HCT116 (cell line): ENCODE data around the gene TUBGCP5. TPM values are rescaled to one million over a fixed set of nuclear protein-coding genes. Genes with fewer than 3 reads are reported as not detected.

Experiments
- ATAC-seq: fragments of 200-7000 bp; cut with Tn5 transposase; 2 replicates; pipeline ENCODE4 v1.9.1; 2020; ENCODE audit warnings: mild to moderate bottlenecking, moderate library complexity
- BruUV-seq: library from RNA; stranded (reverse); fragments of 400-500 nt; replicated peaks from 2 replicates; lab custom pipeline; 2021; lab: Mats Ljungman, UMichigan
- CTCF ChIA-PET: fragments of 300-600 bp; sonication (Branson Sonifier 250); formaldehyde crosslinking; loops from one replicate; lab custom pipeline; 2021; ENCODE audit warnings: antibody characterized with exemption; lab: Charles Lee
- POLR2A ChIA-PET: fragments of 300-600, 350-600 bp; sonication (Branson Sonifier 250); formaldehyde crosslinking; loops from one replicate; lab custom pipeline; 2021; ENCODE audit warnings: antibody characterized with exemption; lab: Charles Lee
- RAD21 ChIA-PET, 2 experiments: fragments of 300-600 bp; sonication (Branson Sonifier 250); formaldehyde crosslinking; loops; one replicate each; lab custom pipeline; 2023; ENCODE audit warnings: low total read pairs in 2 of 2; ENCODE audit not compliant: uncharacterized antibody in 2 of 2, unreplicated experiment in 2 of 2, low non-redundant PET in 1 of 2; lab: Charles Lee
- DNase-seq: peaks from one replicate; pipeline ENCODE4 v3.0.0-alpha.2; 2010; ENCODE audit warnings: low read depth, low spot score
- H2AFZ ChIP-seq: fragments of 200-600 bp; shearing (Covaris generic), sonication (generic); 2 replicates; pipeline ENCODE4 v1.6.1; 2017; ENCODE audit warnings: low read depth, mixed run types, mixed read lengths, antibody characterized with exemption, low read length; ENCODE audit not compliant: poor library complexity, severe bottlenecking
- H3K27ac ChIP-seq: 2 replicates; pipeline ENCODE4 v1.5.1; 2012; ENCODE audit warnings: low read depth, low read length
- H3K27me3 ChIP-seq: fragments of 200-600 bp; sonication (generic); 2 replicates; pipeline ENCODE4 v1.6.1; 2016; ENCODE audit warnings: mixed run types, low read length, mixed read lengths; ENCODE audit not compliant: insufficient read depth
- H3K36me3 ChIP-seq, 2 experiments: fragments of 200-500 bp in 1 of 2; fragments of 200-600 bp in 1 of 2; sonication (Bioruptor generic) in 1 of 2; sonication (generic) in 1 of 2; 2 replicates each; pipeline versions ENCODE4 v1.5.1 to v1.6.1; 2014 to 2016; ENCODE audit warnings: low read length in 2 of 2, inconsistent platforms in 1 of 2, mixed read lengths in 1 of 2, mixed run types in 1 of 2; ENCODE audit not compliant: insufficient read depth in 2 of 2, control insufficient read depth in 1 of 2
- H3K4me1 ChIP-seq, 2 experiments: fragments of 200-600 bp in 1 of 2; sonication (generic) in 1 of 2; 2 replicates each; pipeline versions ENCODE4 v1.5.1 to v1.6.1; 2012 to 2017; ENCODE audit warnings: low read length in 2 of 2, inconsistent platforms in 1 of 2, mild to moderate bottlenecking in 1 of 2, mixed read lengths in 1 of 2, mixed run types in 1 of 2, moderate library complexity in 1 of 2; ENCODE audit not compliant: insufficient read depth in 2 of 2, control insufficient read depth in 1 of 2
- H3K4me2 ChIP-seq: fragments of 200-600 bp; sonication (generic); 2 replicates; pipeline ENCODE4 v1.6.1; 2017; ENCODE audit warnings: mixed run types, low read length, mixed read lengths
- H3K4me3 ChIP-seq, 2 experiments: fragments of 200-600 bp in 1 of 2; sonication (generic) in 1 of 2; replicated peaks in 1 of 2; 2 replicates each; pipeline ENCODE4 v1.5.1; 2011 to 2016; ENCODE audit warnings: low read length in 2 of 2, control low read depth in 1 of 2, low read depth in 1 of 2, mild to moderate bottlenecking in 1 of 2, mixed read lengths in 1 of 2, mixed run types in 1 of 2
- H3K79me2 ChIP-seq: fragments of 200-600 bp; sonication (generic); 2 replicates; pipeline ENCODE4 v1.6.1; 2017; ENCODE audit warnings: mild to moderate bottlenecking, mixed run types, low read length, moderate library complexity, mixed read lengths; ENCODE audit not compliant: insufficient read depth
- H3K9ac ChIP-seq: fragments of 200-600 bp; sonication (generic); 2 replicates; pipeline ENCODE4 v1.6.1; 2016; ENCODE audit warnings: low read length, mixed read lengths
- H3K9me2 ChIP-seq: fragments of 200-600 bp; sonication (generic), shearing (Covaris generic); 2 replicates; pipeline ENCODE4 v1.6.1; 2017; ENCODE audit warnings: mixed run types, mild to moderate bottlenecking, moderate library complexity; ENCODE audit not compliant: insufficient read depth
- H3K9me3 ChIP-seq, 2 experiments: fragments of 200-500 bp in 1 of 2; fragments of 200-600 bp in 1 of 2; sonication (Bioruptor generic) in 1 of 2; sonication (generic) in 1 of 2; 2 replicates each; pipeline ENCODE4 v1.6.1; 2014 to 2017; ENCODE audit warnings: low read length in 2 of 2, mixed read lengths in 2 of 2, inconsistent platforms in 1 of 2, low read depth in 1 of 2, mild to moderate bottlenecking in 1 of 2, mixed run types in 1 of 2, moderate library complexity in 1 of 2; ENCODE audit not compliant: control insufficient read depth in 1 of 2, insufficient read depth in 1 of 2
- H4K20me1 ChIP-seq: fragments of 200-600 bp; sonication (generic), shearing (Covaris generic); 2 replicates; pipeline ENCODE4 v1.6.1; 2017; ENCODE audit warnings: mixed run types, mild to moderate bottlenecking, moderate library complexity; ENCODE audit not compliant: insufficient read depth
- CBX3 ChIP-seq: IDR thresholded peaks from 2 replicates; pipeline ENCODE4 v1.6.1; 2012; ENCODE audit warnings: low read depth
- CEBPB ChIP-seq: IDR thresholded peaks from 2 replicates; pipeline ENCODE4 v1.6.1; 2012; ENCODE audit warnings: low read depth
- ELF1 ChIP-seq: IDR thresholded peaks from 2 replicates; pipeline ENCODE4 v1.6.1; 2012; ENCODE audit warnings: low read depth, borderline replicate concordance
- EZH2phosphoT487 ChIP-seq: fragments of 200-600 bp; IDR thresholded peaks from 2 replicates; pipeline ENCODE4 v1.6.1; 2018; ENCODE audit warnings: antibody characterized with exemption, borderline replicate concordance
- FOSL1 ChIP-seq: IDR thresholded peaks from 2 replicates; pipeline ENCODE4 v1.6.1; 2012; ENCODE audit warnings: low read depth
- JUND ChIP-seq: IDR thresholded peaks from 2 replicates; pipeline ENCODE4 v1.6.1; 2012
- POLR2AphosphoS5 ChIP-seq: IDR thresholded peaks from 2 replicates; pipeline ENCODE4 v1.6.1; 2011; ENCODE audit warnings: mild to moderate bottlenecking, low read depth, low read length, moderate library complexity
- SIN3A ChIP-seq: IDR thresholded peaks from 2 replicates; pipeline ENCODE4 v1.6.1; 2012; ENCODE audit warnings: low read depth
- SP1 ChIP-seq: IDR thresholded peaks from 2 replicates; pipeline ENCODE4 v1.6.1; 2012; ENCODE audit warnings: low read depth
- YY1 ChIP-seq: IDR thresholded peaks from 2 replicates; pipeline ENCODE4 v1.6.1; 2011; ENCODE audit warnings: low read length, low read depth, moderate library complexity, mild to moderate bottlenecking; ENCODE audit not compliant: insufficient replicate concordance; ENCODE audit errors: extremely low read depth
- ZNF274 ChIP-seq: fragments of 200-500 bp; sonication (Bioruptor generic); IDR thresholded peaks from 2 replicates; pipeline ENCODE4 v1.6.1; 2014; ENCODE audit warnings: mild to moderate bottlenecking, low read depth, low read length, inconsistent platforms
- intact Hi-C: fragments of 100-400 bp; cut with micrococcal nuclease; formaldehyde crosslinking; loops from 2 replicates; pipeline ENCODE4 v1.10.0; 2022
- total RNA-seq: library from RNA; stranded (reverse); gene quantifications from one replicate; pipeline ENCODE4 v1.2.1, GENCODE V29; 2021; ENCODE audit not compliant: unreplicated experiment
- TF ChIP-seq, protein P1 (sequence below): IDR thresholded peaks from 2 replicates; pipeline ENCODE4 v1.6.1; 2012; ENCODE audit warnings: low read depth
- TF ChIP-seq, protein P2 (sequence below): IDR thresholded peaks from 2 replicates; pipeline ENCODE4 v1.6.1; 2011; ENCODE audit warnings: mild to moderate bottlenecking, low read length, moderate library complexity; ENCODE audit not compliant: insufficient replicate concordance; ENCODE audit errors: extremely low read depth
- TF ChIP-seq, protein P3 (sequence below): IDR thresholded peaks from 2 replicates; pipeline ENCODE4 v1.6.1; 2012
- TF ChIP-seq, protein P4 (sequence below): IDR thresholded peaks from 2 replicates; pipeline ENCODE4 v1.6.1; 2012

TUBGCP5 gene
- total RNA-seq, 1 experiment from 2014 or later: 17.9 TPM

DNA sequence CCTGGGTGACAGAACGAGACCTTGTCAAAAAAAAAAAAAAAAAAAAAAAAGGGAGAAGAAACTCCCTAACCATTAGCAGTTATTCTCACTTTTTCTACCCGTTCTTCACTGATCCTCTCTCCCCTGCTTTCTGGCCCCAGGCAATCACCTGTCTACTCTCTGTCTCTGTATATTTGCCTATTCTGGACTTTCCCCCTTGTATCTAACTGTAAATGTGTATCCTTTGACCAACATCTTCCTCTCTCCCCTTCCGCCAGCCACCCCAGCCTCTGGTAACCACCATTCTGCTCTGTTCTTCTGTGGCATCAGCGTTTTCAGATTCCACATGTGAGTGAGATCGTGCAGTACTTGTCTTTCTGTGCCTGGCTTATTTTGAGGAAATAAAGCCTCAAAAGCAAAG lies 66.1 kb downstream of the TUBGCP5 start:
- H3K4me2 ChIP-seq: no peak overlapping the region
- no TSS peak for BruUV-seq
- H2AFZ ChIP-seq: no peak overlapping the region
- H3K27me3 ChIP-seq: no peaks in the 10 kb centered on the region
- ChIA-PET RAD21 (no interaction called here), CTCF (no interaction called here), POLR2A (no interaction called here)
- H3K9me2 ChIP-seq: no peaks in the 10 kb centered on the region
- no peak overlapping the region for H3K27ac ChIP-seq
- H3K4me1 ChIP-seq: peaks cover 0 to 10% of the 10 kb centered on the region in 2 experiments; a peak in 2 of 4 replicates
- peaks cover 0 to 5% of the 10 kb centered on the region in 2 experiments; a peak in 1 of 4 replicates for H3K36me3 ChIP-seq
- no peak overlapping the region for H3K4me3 ChIP-seq
- ATAC-seq (no peak), DNase-seq (no peak)
- intact Hi-C loops: no loop called here
- H3K9me3 ChIP-seq: peaks cover 0 to 6% of the 10 kb centered on the region in 2 experiments; a peak in 2 of 4 replicates
- TF ChIP-seq YY1 (no peak), EZH2phosphoT487 (no peak), ELF1 (no peak), POLR2AphosphoS5 (no peak), FOSL1 (no peak), SP1 (no peak), CEBPB (no peak), SIN3A (no peak), JUND (no peak), CBX3 (no peak), ZNF274 (no peak)
- TF ChIP-seq, protein P1, sequence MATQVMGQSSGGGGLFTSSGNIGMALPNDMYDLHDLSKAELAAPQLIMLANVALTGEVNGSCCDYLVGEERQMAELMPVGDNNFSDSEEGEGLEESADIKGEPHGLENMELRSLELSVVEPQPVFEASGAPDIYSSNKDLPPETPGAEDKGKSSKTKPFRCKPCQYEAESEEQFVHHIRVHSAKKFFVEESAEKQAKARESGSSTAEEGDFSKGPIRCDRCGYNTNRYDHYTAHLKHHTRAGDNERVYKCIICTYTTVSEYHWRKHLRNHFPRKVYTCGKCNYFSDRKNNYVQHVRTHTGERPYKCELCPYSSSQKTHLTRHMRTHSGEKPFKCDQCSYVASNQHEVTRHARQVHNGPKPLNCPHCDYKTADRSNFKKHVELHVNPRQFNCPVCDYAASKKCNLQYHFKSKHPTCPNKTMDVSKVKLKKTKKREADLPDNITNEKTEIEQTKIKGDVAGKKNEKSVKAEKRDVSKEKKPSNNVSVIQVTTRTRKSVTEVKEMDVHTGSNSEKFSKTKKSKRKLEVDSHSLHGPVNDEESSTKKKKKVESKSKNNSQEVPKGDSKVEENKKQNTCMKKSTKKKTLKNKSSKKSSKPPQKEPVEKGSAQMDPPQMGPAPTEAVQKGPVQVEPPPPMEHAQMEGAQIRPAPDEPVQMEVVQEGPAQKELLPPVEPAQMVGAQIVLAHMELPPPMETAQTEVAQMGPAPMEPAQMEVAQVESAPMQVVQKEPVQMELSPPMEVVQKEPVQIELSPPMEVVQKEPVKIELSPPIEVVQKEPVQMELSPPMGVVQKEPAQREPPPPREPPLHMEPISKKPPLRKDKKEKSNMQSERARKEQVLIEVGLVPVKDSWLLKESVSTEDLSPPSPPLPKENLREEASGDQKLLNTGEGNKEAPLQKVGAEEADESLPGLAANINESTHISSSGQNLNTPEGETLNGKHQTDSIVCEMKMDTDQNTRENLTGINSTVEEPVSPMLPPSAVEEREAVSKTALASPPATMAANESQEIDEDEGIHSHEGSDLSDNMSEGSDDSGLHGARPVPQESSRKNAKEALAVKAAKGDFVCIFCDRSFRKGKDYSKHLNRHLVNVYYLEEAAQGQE: no peak
- TF ChIP-seq, protein P2, sequence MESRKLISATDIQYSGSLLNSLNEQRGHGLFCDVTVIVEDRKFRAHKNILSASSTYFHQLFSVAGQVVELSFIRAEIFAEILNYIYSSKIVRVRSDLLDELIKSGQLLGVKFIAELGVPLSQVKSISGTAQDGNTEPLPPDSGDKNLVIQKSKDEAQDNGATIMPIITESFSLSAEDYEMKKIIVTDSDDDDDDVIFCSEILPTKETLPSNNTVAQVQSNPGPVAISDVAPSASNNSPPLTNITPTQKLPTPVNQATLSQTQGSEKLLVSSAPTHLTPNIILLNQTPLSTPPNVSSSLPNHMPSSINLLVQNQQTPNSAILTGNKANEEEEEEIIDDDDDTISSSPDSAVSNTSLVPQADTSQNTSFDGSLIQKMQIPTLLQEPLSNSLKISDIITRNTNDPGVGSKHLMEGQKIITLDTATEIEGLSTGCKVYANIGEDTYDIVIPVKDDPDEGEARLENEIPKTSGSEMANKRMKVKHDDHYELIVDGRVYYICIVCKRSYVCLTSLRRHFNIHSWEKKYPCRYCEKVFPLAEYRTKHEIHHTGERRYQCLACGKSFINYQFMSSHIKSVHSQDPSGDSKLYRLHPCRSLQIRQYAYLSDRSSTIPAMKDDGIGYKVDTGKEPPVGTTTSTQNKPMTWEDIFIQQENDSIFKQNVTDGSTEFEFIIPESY: no peak
- TF ChIP-seq, protein P3, sequence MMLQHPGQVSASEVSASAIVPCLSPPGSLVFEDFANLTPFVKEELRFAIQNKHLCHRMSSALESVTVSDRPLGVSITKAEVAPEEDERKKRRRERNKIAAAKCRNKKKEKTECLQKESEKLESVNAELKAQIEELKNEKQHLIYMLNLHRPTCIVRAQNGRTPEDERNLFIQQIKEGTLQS: no peak
- TF ChIP-seq, protein P4, sequence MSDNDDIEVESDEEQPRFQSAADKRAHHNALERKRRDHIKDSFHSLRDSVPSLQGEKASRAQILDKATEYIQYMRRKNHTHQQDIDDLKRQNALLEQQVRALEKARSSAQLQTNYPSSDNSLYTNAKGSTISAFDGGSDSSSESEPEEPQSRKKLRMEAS: no peak
- no peak overlapping the region for H3K9ac ChIP-seq
- H3K79me2 ChIP-seq: peaks cover 99% of the 10 kb centered on the region
- peaks cover 3% of the 10 kb centered on the region for H4K20me1 ChIP-seq
